Left ventricle myocardium inferior (tissue), 1 donor: ENCODE data around the gene SLITRK3. TPM values are rescaled to one million over a fixed set of nuclear protein-coding genes. Genes with fewer than 3 reads are reported as not detected.

ENCODE experiments used
- DNase-seq: peaks from one replicate; pipeline ENCODE4 v3.0.0-alpha.2; 2020
- H3K27ac ChIP-seq: fragments of 200-600 bp; replicated peaks from 2 replicates; pipeline ENCODE4 v1.8.0; 2021
- H3K27me3 ChIP-seq: fragments of 200-600 bp; 2 replicates; pipeline ENCODE4 v1.8.0; 2021; ENCODE audit warnings: low read depth
- H3K36me3 ChIP-seq: fragments of 200-600 bp; 2 replicates; pipeline ENCODE4 v1.8.0; 2021
- H3K4me1 ChIP-seq: fragments of 200-600 bp; 2 replicates; pipeline ENCODE4 v1.8.0; 2021
- H3K4me3 ChIP-seq: fragments of 200-600 bp; 2 replicates; pipeline ENCODE4 v1.8.0; 2021; ENCODE audit warnings: mild to moderate bottlenecking, moderate library complexity
- H3K9me3 ChIP-seq: fragments of 200-600 bp; replicated peaks from 2 replicates; pipeline ENCODE4 v1.8.0; 2021
- CTCF ChIP-seq: fragments of 200-600 bp; IDR thresholded peaks from 2 replicates; pipeline ENCODE4 v1.8.0; 2021; ENCODE audit warnings: antibody characterized with exemption, mild to moderate bottlenecking, borderline replicate concordance
- intact Hi-C: fragments of 100-400 bp; cut with micrococcal nuclease; formaldehyde crosslinking; loops from one replicate; pipeline ENCODE4 v1.11.0; 2022
- total RNA-seq: library from RNA; stranded (reverse); fragmentation: NEBNext Ultra II Directional; extraction: Animal tissue kit (Norgen Biotek cat#: 25700); gene quantifications from one replicate; pipeline ENCODE4 v1.2.1, GENCODE V29; 2021
- donor health status: DM: no; HTN: yes; CAD: no; lungs with severe emphysema.

Gene SLITRK3
- total RNA-seq, 1 donor from 2014 or later, result not detected

- H3K9me3 ChIP-seq, result peaks cover 4% of the 10 kb centered on the region
- intact Hi-C loops, result no loop called here
- DNase-seq, result no peak
- H3K36me3 ChIP-seq, result no peaks in the 10 kb centered on the region
- H3K4me3 ChIP-seq, result no peak overlapping the region
- H3K27me3 ChIP-seq, result peaks cover 6% of the 10 kb centered on the region
- H3K27ac ChIP-seq, result no peak overlapping the region
- H3K4me1 ChIP-seq, result no peaks in the 10 kb centered on the region
- no peak for TF ChIP-seq CTCF
These were observed 26.8 kb downstream of the SLITRK3 start for GRCh38 chr3:165169368-165169767.

GRCh38 chr3:165162883-165163282 is 33.3 kb downstream of the SLITRK3 start:
- Histone ChIP-seq H3K27ac (no peak overlapping the region), H3K9me3 (no peaks in the 10 kb centered on the region), H3K36me3 (no peaks in the 10 kb centered on the region), H3K4me3 (no peak overlapping the region), H3K27me3 (no peaks in the 10 kb centered on the region), H3K4me1 (no peaks in the 10 kb centered on the region)
- intact Hi-C loops, result no loop called here
- DNase-seq, result no peak
- no peak for TF ChIP-seq CTCF

DNA sequence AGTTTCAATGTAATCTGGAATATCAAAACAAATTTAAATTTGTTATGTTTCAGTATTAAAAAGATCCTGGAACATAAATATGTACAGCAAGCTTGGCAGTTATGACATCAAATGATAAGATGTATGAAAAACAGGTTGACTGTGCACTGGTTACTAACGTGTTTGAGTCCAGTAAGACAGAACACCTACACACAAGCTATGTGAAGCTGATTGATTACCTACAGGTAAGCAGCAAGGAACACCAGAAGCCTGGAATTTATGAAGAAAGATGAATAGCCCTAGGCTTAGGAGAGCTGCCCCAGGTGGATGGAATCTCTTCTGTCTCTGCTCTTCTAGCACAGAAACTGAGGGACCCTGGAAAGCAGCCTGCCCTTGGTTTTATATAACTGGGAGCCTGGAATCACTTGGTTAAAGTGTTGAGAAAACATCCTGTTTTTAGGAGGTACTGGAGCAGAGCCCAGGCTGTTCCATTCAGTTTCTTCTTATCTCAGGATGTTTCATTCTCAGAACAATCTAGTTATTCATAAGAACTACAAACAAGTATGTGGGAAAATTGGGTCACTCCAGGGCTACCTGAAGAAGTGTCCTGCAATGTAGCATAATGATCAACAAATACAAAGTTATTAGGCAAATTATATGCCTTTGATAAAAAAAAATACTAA is 36.3 kb downstream of the SLITRK3 start:
- no peak for DNase-seq
- no peak overlapping the region for H3K4me3 ChIP-seq
- TF ChIP-seq CTCF, result no peak

DNA sequence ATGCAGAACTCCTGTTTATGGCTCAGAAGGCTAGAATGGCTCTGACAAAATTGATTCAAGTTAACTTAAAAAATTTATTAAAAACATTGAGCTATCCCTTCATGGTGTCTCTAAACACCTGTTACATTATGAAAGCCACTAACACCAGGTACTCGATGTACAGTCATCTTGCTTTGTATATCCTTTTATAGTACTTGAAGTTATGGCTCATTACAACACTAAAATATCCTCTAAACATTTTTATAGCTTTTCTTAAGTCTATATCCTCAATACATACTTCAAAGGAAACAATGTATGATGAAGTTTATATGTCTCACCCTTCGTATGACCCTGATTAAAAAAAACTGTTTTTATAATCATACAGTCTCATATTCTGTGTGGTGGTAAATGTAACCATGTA is 38.2 kb downstream of the SLITRK3 start:
- DNase-seq, result no peak

More for the DNA sequence above, 36.3 kb downstream of the SLITRK3 start:
- no peaks in the 10 kb centered on the region for H3K9me3 ChIP-seq
- no peaks in the 10 kb centered on the region for H3K4me1 ChIP-seq
- H3K27me3 ChIP-seq, result no peaks in the 10 kb centered on the region
- no peaks in the 10 kb centered on the region for H3K36me3 ChIP-seq
- intact Hi-C loops, result no loop called here
- H3K27ac ChIP-seq, result no peak overlapping the region

GRCh38 chr3:165156757-165157420 is 39.3 kb downstream of the SLITRK3 start:
- no peak for DNase-seq
- H3K27ac ChIP-seq, result no peak overlapping the region
- TF ChIP-seq CTCF, result no peak

More for the DNA sequence above, 38.2 kb downstream of the SLITRK3 start:
- intact Hi-C loops, result no loop called here
- Histone ChIP-seq H3K4me3 (no peak overlapping the region), H3K27ac (no peak overlapping the region), H3K27me3 (no peaks in the 10 kb centered on the region), H3K4me1 (no peaks in the 10 kb centered on the region), H3K36me3 (no peaks in the 10 kb centered on the region), H3K9me3 (no peaks in the 10 kb centered on the region)
- TF ChIP-seq CTCF, result no peak

More at GRCh38 chr3:165156757-165157420, 39.3 kb downstream of the SLITRK3 start:
- intact Hi-C loops, result no loop called here
- no peaks in the 10 kb centered on the region for H3K27me3 ChIP-seq
- no peak overlapping the region for H3K4me3 ChIP-seq
- no peaks in the 10 kb centered on the region for H3K4me1 ChIP-seq
- H3K9me3 ChIP-seq, result no peaks in the 10 kb centered on the region
- no peaks in the 10 kb centered on the region for H3K36me3 ChIP-seq
